ENCODE results near the gene SORCS2.

DNA sequence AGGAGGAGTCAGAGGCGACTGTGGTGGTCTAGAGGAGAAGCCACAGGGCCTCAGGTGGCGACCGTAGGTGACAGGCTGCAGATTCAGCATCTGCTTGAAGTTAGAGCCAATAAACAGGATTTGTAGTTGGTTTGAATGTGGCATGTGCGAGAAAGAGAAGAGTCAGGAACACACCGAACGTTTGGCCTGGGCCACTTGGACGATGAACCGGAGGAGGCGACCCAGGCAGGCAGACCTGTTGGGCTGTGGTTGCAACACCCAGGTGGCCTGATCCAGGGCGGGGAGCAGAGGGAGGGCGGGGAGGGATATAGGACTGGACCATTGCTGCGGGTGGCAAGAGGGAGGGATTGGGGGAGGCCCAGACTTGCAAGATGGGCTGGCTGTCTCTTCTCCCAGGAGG, 252.4 kb downstream of the SORCS2 start:
- TF ChIP-seq, protein P1, sequence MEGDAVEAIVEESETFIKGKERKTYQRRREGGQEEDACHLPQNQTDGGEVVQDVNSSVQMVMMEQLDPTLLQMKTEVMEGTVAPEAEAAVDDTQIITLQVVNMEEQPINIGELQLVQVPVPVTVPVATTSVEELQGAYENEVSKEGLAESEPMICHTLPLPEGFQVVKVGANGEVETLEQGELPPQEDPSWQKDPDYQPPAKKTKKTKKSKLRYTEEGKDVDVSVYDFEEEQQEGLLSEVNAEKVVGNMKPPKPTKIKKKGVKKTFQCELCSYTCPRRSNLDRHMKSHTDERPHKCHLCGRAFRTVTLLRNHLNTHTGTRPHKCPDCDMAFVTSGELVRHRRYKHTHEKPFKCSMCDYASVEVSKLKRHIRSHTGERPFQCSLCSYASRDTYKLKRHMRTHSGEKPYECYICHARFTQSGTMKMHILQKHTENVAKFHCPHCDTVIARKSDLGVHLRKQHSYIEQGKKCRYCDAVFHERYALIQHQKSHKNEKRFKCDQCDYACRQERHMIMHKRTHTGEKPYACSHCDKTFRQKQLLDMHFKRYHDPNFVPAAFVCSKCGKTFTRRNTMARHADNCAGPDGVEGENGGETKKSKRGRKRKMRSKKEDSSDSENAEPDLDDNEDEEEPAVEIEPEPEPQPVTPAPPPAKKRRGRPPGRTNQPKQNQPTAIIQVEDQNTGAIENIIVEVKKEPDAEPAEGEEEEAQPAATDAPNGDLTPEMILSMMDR (conservative IDR thresholded peaks at IDR 0.05; ENCODE audit: low read depth, low read length): no peak
- TF ChIP-seq EZH2 (IDR thresholded peaks at IDR 0.05; ENCODE audit: low read length, unreplicated experiment) (no peak), EZH2phosphoT487 (IDR thresholded peaks at IDR 0.05; ENCODE audit: borderline replicate concordance, low read length) (no peak)

Measured in PC-3 (cell line).